ENCODE results near the gene EGFL6.

EGFL6 gene

GRCh38 chrX:13569479-13570260 lies at the start of gene EGFL6:
TSS of gene EGFL6 (plus strand) at chrX:13569601. CDS start at chrX:13569862, 261 bp downstream.
- DNase-seq = no peak

GRCh38 chrX:13520351-13520750 lies 49.0 kb upstream of the EGFL6 start:
- DNase-seq = no peak

- no peak for DNase-seq
Measured at GRCh38 chrX:13520936-13521335, 48.5 kb upstream of the EGFL6 start.

- DNase-seq = no peak
Measured at GRCh38 chrX:13522811-13523210, 46.6 kb upstream of the EGFL6 start.

- DNase-seq = no peak
Measured at GRCh38 chrX:13533726-13534125, 35.7 kb upstream of the EGFL6 start.

- DNase-seq = no peak
Measured at GRCh38 chrX:13535376-13536165, 33.8 kb upstream of the EGFL6 start.

GRCh38 chrX:13536551-13536950 lies 32.9 kb upstream of the EGFL6 start:
- DNase-seq = no peak

- DNase-seq = no peak
Measured at GRCh38 chrX:13538414-13538813, 31.0 kb upstream of the EGFL6 start.

- no peak for DNase-seq
Measured at GRCh38 chrX:13540602-13541001, 28.8 kb upstream of the EGFL6 start.

GRCh38 chrX:13545726-13546125 lies 23.7 kb upstream of the EGFL6 start:
- no peak for DNase-seq

- no peak for DNase-seq
Measured at GRCh38 chrX:13547671-13548070, 21.7 kb upstream of the EGFL6 start.

- DNase-seq = no peak
Measured at GRCh38 chrX:13550346-13550745, 19.1 kb upstream of the EGFL6 start.

GRCh38 chrX:13551610-13552009 lies 17.8 kb upstream of the EGFL6 start:
- DNase-seq = no peak

GRCh38 chrX:13552892-13553291 lies 16.5 kb upstream of the EGFL6 start:
- DNase-seq = no peak

GRCh38 chrX:13565511-13565910 lies 3.9 kb upstream of the EGFL6 start:
- DNase-seq = no peak

- DNase-seq = no peak
Measured at GRCh38 chrX:13570261-13570605, 832 bp downstream of the EGFL6 start.

GRCh38 chrX:13571136-13571535 lies 1.7 kb downstream of the EGFL6 start:
- DNase-seq = no peak

GRCh38 chrX:13574600-13574999 lies 5.2 kb downstream of the EGFL6 start:
- no peak for DNase-seq

GRCh38 chrX:13579661-13580060 lies 10.3 kb downstream of the EGFL6 start:
- no peak for DNase-seq

- no peak for DNase-seq
Measured at GRCh38 chrX:13581554-13581953, 12.2 kb downstream of the EGFL6 start.

- DNase-seq = no peak
Measured at GRCh38 chrX:13587786-13588477, 18.5 kb downstream of the EGFL6 start.

- no peak for DNase-seq
Measured at GRCh38 chrX:13590207-13590606, 20.8 kb downstream of the EGFL6 start.

GRCh38 chrX:13590914-13591313 lies 21.5 kb downstream of the EGFL6 start:
- no peak for DNase-seq

GRCh38 chrX:13597874-13598273 lies 28.5 kb downstream of the EGFL6 start:
- DNase-seq = no peak
